ENCODE results near the gene LRIT1.

LRIT1 gene

GRCh38 chr10:84254552-84255478 is 13.5 kb upstream of the LRIT1 start:
- DNase-seq (ENCODE audit: low read depth in 2 of 2): no peak

- no peak for DNase-seq (ENCODE audit: low read depth in 2 of 2)
Observed at GRCh38 chr10:84248794-84249193, 7.4 kb upstream of the LRIT1 start.

- DNase-seq (ENCODE audit: low read depth in 2 of 2): no peak
Observed at GRCh38 chr10:84247496-84247895, 6.2 kb upstream of the LRIT1 start.

- no peak for DNase-seq (ENCODE audit: low read depth in 2 of 2)
Observed at GRCh38 chr10:84244651-84245270, 3.4 kb upstream of the LRIT1 start, which contains the start of gene RGR. Gene RGR (plus strand): TSS chr10:84245053. CDS start chr10:84245091, 38 bp downstream.

GRCh38 chr10:84243759-84244158 is 2.4 kb upstream of the LRIT1 start:
- DNase-seq (ENCODE audit: low read depth in 2 of 2): no peak

- DNase-seq (ENCODE audit: low read depth in 2 of 2): no peak
Observed at GRCh38 chr10:84238909-84239308, 2.4 kb downstream of the LRIT1 start.

GRCh38 chr10:84237199-84238051 is 3.9 kb downstream of the LRIT1 start:
- DNase-seq (ENCODE audit: low read depth in 2 of 2): no peak

GRCh38 chr10:84236807-84237198 is 4.5 kb downstream of the LRIT1 start:
- DNase-seq (ENCODE audit: low read depth in 2 of 2): no peak

GRCh38 chr10:84235096-84235495 is 6.2 kb downstream of the LRIT1 start:
- no peak for DNase-seq (ENCODE audit: low read depth in 2 of 2)

- DNase-seq (ENCODE audit: low read depth in 2 of 2): no peak
Observed at GRCh38 chr10:84234479-84234878, 6.9 kb downstream of the LRIT1 start.

GRCh38 chr10:84233940-84234339 is 7.4 kb downstream of the LRIT1 start:
- no peak for DNase-seq (ENCODE audit: low read depth in 2 of 2)

- no peak for DNase-seq (ENCODE audit: low read depth in 2 of 2)
Observed at GRCh38 chr10:84232376-84232775, 9.0 kb downstream of the LRIT1 start.

- DNase-seq (ENCODE audit: low read depth in 2 of 2): no peak
Observed at GRCh38 chr10:84230359-84230758, 11.0 kb downstream of the LRIT1 start.

- DNase-seq (ENCODE audit: low read depth in 2 of 2): no peak
Observed at GRCh38 chr10:84227810-84228209, 13.5 kb downstream of the LRIT1 start.

- no peak for DNase-seq (ENCODE audit: low read depth in 2 of 2)
Observed at GRCh38 chr10:84226616-84227015, 14.7 kb downstream of the LRIT1 start.

GRCh38 chr10:84225427-84226173 is 15.7 kb downstream of the LRIT1 start, which contains the start of gene LRIT2:
Gene LRIT2 (minus strand): TSS chr10:84225544. CDS start chr10:84225520, 24 bp downstream.
- DNase-seq (ENCODE audit: low read depth in 2 of 2): no peak

- DNase-seq (ENCODE audit: low read depth in 2 of 2): no peak
Observed at GRCh38 chr10:84224411-84225028, 16.8 kb downstream of the LRIT1 start.

- DNase-seq (ENCODE audit: low read depth in 2 of 2): no peak
Observed at GRCh38 chr10:84221916-84222315, 19.4 kb downstream of the LRIT1 start.

- DNase-seq (ENCODE audit: low read depth in 2 of 2): no peak
Observed at GRCh38 chr10:84217746-84218145, 23.6 kb downstream of the LRIT1 start.

GRCh38 chr10:84216834-84217233 is 24.5 kb downstream of the LRIT1 start:
- no peak for DNase-seq (ENCODE audit: low read depth in 2 of 2)

All from stimulated activated CD4-positive, alpha-beta T cell treated with anti-CD3 and anti-CD28 coated beads, Interleukin-1b, Interleukin-23, amount 100 ng/mL, for 1 hour (primary cell).